Activated gamma-delta T cell (primary cell): ENCODE results near the gene HIVEP3.

Experiments used
- DNase-seq: peaks from one replicate; lab custom pipeline; 2025; lab: John Stamatoyannopoulos, UW

Gene HIVEP3

DNA sequence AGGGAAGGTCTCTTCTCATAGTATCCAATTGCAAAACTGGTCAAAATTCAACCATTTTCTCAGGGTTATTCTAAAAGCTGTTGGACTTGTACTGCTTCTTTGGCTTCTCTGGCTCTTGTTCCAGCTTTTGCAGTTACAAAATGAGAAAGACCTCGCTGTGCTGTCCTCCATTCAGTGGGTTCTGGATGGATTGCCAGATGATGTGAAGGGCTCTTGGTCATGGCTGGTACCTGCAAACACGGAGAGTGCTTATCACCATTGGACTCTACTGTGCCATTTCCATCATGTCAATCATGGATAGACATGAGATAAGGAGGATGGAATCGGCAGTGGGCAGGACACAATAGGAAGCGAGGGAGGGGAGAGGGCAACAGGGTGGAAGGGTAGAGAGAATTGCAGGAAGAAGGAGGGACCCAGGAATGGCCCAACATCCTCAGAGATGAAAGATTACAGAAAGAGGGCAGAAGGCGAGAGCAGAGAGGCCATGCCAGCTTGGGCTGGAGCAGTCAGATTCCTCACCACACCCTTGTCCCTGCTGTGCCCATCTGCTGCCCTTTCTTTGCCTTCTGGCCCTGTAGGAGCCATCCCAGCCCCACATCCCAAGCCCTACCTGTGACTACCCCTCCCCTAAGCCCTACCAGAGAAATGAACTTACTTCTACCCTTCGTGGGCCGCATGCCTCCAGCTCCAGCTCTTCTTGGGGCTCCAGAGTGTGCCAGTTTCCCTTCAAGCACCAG, 70.3 kb downstream of the HIVEP3 start:
- no peak for DNase-seq

DNA sequence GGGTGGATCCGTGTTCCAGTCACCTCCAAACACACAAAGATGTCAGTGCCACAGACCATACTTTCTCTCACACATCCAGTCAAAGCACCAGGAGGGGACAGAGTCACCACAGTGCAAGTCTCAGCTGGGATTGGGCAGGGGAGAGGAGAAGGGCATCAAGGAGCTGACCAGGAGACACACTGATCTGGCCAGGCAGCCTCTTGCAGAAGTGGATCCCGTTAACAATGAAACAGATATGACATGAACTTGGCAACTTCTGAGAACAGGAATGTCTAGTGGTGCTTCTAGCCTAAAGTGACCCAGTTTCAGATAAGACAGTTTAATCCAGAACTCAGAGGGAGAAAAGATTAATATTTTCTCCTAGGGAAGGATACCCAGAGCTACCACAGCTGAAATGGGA, 71.0 kb downstream of the HIVEP3 start:
- DNase-seq: no peak

- DNase-seq: no peak
These were observed 71.9 kb downstream of the HIVEP3 start for GRCh38 chr1:41846625-41847405.

GRCh38 chr1:41844781-41845272, 73.9 kb downstream of the HIVEP3 start:
- no peak for DNase-seq

- no peak for DNase-seq
These were observed 74.5 kb downstream of the HIVEP3 start for GRCh38 chr1:41844255-41844654.

DNA sequence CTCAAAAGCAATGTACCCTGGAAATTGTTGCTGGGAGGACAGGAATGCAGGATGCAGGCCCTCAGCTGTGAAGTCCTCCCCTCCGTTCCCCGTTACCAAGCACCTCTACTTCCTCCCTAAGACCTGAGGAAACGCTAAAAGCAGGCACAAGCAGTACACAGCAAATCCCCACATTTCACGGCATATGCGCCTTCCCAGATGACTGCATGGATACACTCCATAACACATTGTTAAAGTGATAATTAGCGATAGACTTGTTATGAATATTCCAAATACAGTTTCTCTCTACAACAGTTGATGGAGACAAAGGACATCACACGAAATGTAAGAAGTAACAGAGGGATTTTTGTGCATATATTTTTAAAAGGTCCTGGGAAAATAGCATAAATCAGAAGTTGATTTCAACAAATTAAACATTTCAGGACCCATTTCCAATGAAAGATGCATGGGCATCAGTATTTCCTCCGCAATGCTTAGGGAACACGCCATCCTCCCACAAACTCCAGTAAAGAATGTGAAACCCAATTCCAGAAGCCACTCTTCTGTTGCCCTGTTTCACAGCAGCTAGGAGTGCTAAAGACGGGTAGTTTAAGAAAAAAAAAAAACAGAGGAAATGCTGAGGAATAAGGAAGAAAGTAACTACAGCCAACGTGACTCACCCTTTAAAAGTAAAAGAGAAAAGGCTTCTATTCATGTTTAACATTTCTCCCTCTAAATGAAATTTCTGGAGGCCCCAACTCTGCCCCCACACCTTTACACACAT, 75.5 kb downstream of the HIVEP3 start:
- DNase-seq: no peak

- DNase-seq: no peak
These were observed 76.4 kb downstream of the HIVEP3 start for GRCh38 chr1:41842326-41842725.

DNA sequence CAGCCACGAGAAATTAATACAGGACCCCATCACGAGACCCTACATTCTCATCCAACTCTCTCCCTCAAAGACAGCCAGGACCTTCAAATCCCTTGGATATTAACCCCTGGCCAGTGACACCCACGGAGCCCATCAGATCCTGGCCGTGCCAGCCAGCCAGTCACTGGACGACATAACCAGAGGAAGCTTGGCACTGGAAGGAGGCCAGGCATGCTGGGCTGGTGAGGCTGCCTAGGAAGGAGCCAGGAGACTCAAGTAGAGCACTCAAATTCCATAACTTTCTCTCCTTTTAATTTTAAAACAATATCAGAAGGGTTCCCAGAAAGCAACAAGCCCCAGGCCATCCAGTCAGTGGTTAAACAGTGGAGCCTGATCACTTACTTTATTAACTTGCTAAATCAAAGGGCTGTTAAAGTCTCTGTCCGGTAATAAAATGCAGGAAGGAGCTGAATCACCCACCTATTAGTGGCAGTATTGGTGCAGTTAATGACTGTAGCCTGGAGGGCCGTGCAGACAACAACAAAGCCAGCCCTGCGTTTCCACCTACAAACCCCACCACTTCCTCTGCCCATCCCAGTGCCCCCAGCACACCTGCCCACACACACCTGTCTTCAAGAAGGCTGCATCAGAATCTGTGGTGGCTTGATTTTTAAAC, 78.0 kb downstream of the HIVEP3 start:
- DNase-seq: no peak

- DNase-seq: no peak
These were observed 80.5 kb downstream of the HIVEP3 start for GRCh38 chr1:41838266-41838665.

- no peak for DNase-seq
These were observed 81.0 kb downstream of the HIVEP3 start for GRCh38 chr1:41837691-41838090.

- DNase-seq: no peak
These were observed 83.2 kb downstream of the HIVEP3 start for GRCh38 chr1:41835485-41835884.

GRCh38 chr1:41833519-41834000, 85.2 kb downstream of the HIVEP3 start:
- DNase-seq: no peak

GRCh38 chr1:41830726-41831125, 88.0 kb downstream of the HIVEP3 start:
- DNase-seq: no peak

DNA sequence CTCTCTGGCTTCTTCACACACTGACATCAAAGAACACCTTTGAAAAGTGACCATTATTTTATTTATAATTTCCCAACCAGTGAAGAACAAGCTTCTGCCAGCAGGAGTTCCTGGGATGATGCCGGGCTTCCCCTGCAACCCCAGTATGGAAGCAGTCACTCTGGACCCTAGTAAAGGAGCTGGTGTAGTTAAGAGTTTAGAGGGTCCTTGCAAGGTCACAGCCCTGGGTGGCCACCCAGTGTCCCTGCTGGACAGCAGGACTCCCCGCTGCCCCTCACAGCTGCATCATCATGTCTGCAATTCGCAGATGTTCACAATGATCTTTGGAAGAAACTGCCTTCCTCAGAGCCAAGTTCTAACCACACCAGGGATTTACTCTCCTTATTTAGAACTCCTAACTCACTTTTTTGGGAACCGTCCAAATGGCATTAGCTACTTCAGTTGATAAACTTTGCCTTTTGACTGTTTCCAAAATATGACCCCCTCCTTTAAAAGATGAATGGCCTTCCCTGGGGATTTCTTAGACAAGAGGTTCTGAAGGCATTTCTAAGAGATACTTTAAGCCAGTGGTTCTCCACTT, 90.6 kb downstream of the HIVEP3 start:
- DNase-seq: no peak

DNA sequence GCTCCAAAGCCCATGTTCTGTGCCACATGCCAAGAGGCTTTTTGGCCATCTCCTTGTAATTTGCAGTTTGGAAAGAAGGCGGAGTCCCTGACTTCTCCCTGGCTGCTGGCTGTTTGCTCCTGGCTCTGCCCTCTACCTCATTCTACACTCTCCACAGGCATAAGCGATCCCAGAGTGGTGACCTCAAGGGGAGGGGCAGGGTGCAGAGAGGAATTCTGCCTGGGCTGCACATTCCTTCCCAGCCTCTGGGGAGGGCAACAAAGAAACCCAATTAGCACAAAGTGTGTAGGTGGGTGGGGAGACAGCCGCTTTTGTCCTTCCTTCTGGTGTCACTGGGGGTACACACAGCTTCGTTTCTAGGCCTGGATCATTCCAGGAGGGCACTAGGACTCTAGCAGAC, 95.3 kb downstream of the HIVEP3 start:
- no peak for DNase-seq

- no peak for DNase-seq
These were observed 95.9 kb downstream of the HIVEP3 start for GRCh38 chr1:41822866-41823265.

- DNase-seq: no peak
These were observed 98.9 kb downstream of the HIVEP3 start for GRCh38 chr1:41819843-41820242.

- no peak for DNase-seq
These were observed 99.7 kb downstream of the HIVEP3 start for GRCh38 chr1:41819069-41819468.

DNA sequence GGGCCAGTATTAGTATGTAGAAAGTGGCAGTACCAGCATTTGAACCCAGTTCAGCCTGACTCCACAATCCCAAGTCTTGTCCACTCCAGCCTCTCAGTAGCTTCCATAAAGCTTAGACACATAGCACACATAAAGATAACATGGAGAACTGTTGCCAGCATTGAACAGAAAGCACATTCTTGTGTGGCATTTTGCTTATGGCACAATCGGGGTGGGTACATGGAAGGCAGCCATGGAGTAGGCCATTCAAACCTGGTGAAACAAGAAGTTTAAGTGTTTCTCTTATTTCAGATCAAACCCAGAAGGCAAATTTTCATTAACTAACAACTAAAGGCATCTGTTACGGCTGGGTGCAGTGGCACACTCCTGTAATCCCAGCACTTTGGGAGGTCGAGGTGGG, 102.7 kb downstream of the HIVEP3 start:
- no peak for DNase-seq

DNA sequence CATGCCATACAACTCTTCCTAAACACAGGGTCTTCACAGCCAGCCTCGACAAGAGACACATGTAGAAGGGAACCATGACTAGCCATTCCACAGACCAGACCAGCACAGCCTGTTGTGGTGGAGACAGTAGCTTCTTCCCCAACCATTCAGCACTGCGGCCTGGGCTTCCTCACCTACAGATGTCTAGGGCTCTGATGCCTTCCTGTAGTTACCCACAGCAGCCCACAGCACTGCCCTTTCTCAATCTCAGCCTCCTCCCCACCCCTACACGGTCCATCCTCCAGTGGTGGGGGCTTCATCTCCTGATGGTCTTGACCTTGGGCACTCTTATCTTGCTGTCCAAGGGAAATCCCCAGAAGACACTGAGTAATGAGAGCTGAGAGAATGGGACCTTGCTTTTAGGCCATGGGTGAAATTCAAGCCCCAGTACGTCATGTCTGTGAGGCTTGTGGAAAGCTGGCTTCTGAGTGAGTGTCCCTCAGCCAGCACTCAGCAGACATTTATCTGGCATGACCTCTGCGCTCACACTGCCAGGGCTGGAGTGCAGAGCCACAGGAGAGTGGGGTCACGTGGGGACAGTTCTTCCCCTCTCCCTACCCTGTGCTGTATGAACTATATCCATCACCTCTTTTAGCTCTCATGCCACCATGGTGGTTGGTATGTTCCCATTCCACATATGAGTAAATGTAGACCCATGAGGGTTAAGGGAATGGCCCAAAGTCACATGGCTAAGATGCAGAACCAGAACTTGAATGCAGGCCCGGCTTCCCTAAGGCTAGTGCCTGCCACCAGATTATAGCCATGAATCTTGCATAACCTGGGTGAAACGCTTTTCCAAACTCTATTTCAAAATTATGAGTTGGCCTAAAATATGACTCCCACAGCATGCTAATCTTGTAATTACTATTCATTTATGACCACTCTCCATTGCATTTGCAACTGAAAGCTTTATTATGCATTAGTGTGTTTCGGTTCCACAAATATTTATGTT, 104.7 kb downstream of the HIVEP3 start:
- no peak for DNase-seq
